SK-N-DZ (cell line): Measurements from ENCODE around the gene SCYGR4.
A peak's percentile ranks its signal among the peaks of the same experiment; 100 is the strongest.

Experiments used
- DNase-seq: peaks from one replicate; pipeline ENCODE4 v3.0.0-alpha.2; 2015; ENCODE audit warnings: low spot score

The SCYGR4 gene

DNA sequence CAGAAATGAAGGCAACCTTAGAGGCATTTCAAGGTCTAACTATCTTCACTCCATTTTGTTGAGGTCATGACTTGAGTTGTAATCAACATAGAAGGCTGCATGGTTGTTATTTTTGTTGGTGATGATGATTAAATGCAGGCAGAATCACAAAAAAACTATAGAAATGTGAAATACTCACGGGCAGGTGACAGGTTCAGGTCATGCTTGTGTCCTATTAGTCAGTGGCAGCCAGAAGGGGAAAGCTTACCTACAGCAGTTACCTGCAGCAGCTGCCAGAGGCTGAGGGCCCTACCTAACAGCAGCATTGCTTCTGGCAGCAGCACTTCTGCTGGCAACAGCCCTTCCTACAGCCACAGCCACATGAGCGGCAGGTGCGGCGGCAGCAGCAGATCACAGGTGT is 3.1 kb upstream of the SCYGR4 start:
- DNase-seq: no peak

DNA sequence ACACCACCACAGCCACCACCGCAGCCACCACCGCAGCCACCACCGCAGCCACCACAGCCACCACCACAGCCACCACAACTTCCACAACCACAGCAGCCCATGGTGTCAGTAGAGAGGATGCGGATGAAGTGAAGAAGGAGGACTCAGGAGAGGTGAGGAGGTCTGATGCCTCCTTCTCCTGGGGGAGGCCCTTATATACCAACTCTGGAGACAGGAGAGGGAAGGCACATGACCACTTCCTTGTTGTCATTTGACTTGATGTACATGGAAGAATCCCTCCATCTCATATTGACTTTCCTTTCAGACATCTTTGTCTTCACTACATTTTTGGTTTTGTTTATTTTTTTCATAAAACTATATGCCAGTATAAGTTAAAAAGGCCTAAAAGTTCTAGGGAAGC is 2.6 kb upstream of the SCYGR4 start, which contains the start of gene SCYGR3:
Gene SCYGR3, minus strand, starts transcription at position 101 of the 400 bp plus-strand sequence. Its CDS starts 0 bp downstream, at position 101.
- no peak for DNase-seq

DNA sequence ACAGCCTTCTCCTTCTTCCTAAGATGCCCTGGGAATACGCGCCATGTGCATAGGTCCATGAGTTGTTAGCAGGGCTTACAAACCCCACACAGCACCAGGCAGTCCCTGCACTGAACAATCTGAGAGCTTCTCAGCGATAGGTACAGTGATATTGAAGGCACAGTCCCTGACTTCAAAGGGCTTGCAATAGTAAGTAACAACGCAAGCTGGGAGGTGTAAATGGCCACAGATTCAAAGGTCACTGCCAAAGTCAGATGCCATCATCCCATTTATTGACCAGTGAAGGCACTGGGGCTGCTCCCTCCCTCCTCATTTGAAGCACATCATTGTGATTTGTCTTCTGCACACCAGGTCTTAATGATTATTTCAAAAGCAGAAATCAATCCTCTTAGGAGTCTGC is 2.1 kb upstream of the SCYGR4 start:
- DNase-seq: no peak

DNA sequence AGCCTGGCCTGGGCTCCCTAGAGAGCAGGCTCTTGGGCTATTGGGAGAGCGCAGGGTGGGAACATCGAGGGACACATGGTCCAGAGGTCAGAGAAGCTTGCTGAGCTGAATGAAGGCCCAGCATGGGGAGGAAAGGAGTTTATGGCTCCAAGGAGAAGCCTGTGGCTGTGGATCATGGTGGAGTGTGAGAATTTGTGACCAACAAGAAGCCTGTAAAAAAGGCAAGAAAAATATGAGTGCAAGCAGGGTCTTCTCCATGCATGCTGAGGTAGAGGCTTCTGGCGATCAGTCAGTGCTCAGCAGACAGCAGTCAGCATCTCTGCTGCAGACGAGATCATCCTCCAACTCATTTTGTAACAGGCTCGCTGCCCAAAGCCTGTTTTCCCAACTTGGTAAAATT is 1.4 kb upstream of the SCYGR4 start:
- no peak for DNase-seq

DNA sequence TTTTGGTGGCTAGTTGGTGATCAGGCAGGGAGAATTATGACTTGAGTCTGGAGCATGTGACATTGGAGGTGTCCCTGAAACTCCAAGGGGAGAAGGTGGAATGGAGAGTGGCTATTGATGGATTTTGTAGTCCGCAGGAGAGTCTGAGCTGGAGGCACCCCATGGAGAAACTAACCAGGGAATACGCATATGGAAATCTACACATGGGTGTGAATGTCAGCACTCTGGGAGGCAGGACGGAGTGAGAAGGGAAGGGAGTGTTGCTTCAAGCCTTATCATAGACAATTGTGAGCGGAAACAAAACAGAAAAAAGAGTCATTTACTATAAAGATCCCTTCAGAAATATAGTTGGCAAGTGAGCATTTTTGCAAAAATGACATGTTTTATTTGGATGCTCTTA is 667 bp upstream of the SCYGR4 start:
- DNase-seq: no peak

DNA sequence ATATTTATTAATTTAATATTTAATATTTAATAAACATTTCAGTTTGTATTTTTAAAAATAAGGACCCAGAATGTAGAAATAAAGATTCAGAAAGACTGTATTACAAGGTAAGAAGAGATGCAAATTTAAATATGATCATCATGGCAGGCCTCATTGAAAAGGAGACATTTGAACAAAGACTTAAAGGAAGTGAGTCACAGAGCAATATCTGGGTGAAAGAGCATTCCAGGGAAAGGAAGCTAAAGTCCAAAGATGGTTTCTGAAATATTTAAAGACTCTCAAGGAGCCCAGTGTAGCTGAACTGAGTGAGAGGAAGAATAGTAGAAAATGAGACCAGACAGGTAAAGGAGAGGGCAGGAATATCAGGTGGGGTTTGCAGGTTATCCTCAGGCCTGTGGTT is 5.9 kb downstream of the SCYGR4 start:
- DNase-seq: no peak

DNA sequence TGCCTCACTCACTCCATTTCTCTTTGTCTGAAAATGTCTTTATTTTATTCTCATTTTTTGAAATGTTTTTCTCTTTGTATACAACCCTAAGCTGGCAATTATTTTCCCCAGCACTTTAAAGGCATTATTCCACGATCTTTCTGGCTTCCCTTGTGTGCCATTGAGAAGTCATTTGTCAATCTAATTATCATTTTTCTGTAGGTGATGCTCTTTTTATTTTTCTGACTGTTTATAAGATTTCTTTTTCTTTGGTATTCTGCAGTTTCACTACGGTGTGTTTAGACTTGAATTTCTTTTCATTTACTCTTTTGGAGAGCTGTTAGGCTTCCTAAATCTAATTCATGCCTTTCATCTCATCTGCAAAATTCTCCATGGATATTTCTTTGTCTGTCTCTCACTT is 8.1 kb downstream of the SCYGR4 start:
- DNase-seq: no peak

DNA sequence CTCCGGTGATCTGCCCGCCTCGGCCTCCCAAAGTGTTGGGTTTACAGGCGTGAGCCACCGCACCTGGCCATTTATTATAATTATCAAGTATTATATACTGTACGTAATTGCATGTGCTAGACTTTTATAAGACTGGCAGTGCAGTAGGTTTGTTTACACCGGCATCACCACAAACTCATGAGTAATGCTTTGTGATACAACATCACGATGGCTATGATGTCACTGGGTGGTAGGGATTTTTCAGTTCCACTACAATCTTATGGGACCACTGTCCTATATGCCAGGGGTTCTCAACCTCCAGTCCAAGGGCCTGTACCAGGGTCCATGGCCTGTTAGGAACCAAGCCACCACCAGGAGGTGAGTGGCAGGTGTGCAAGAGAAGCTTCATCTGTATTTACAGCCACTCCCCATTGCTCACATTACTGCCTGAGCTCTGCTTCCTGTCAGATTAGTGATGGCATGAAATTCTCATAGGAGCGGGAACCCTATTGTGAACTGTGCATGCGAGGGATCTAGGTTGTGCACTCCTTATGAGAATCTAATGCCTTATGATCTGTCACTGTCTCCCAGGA is 9.4 kb downstream of the SCYGR4 start:
- no peak for DNase-seq

DNA sequence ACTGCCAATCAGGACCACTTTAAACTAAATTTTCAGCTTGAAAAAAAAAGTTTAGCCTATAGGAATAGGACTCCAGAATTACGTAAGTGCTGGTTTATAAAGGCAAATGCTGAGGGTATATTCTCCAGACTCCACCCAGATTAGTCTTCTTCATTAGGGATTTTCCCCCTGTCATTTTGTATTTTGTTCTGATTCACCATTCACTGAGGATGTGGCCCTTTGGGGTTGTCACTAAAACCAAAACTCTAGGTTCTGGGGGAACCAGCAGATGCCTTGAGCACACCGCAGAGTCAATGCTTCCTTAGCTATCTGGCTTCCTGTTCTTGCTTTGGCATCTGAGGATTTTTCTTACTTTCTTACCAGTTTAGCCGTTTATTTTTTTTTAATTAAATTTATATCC is 10.5 kb downstream of the SCYGR4 start:
- no peak for DNase-seq

DNA sequence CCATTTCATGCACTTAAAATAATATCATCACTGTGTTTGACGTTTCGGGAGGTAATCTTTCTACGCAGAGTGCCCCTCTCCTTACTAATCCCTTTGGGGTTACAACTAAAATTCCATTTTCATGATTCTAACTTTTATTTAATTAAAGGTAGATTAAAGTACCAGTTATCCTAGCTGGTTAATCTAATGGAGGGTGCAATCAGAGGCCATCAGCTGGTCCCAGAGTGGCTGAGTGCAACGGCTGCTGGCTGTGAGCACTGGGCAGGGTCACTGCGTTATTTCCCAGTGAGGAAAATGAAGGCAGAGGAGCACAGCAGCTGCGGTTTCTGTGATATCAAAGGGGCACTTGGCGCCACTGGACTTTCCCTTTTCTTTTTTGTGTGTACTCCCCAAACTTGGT is 12.1 kb downstream of the SCYGR4 start:
- peak; percentile 73 for DNase-seq

DNA sequence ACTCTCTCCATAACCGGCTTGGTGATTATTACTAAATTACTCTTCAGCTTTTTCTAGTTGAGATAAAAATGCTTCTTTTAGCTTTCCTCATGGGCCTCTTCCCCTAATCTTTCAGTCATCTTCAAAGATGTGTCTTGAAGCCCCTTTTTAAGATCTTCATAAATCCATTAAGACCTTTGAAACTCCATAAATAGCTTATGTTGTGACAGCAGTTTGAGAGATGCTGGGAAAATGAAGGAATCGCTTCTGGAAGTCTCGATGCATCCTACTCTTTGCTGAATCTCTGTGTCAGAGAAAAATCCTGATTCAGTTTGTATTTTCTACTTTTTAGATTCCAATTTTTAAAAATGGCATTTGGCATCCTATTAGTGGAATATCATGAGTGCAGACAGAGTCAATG is 13.0 kb downstream of the SCYGR4 start:
- DNase-seq: peak; percentile 7

DNA sequence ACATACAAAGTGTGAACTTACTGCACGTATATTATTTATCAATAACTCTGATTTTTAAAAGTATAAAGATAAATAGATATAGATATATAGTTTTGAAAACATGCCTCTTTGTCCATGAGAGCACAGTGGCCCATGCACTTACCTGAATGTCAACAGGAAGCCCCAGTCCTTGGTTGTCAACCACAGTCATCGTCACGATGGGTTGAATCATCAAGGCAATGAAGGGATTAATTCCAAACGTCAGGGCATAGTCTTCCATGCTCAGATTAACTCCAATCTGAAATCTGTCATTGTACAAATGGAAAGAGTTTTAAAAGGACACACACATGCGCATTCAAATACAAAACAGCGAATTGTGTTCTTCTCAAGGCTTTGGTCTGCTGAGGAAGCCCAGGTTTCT is 15.5 kb downstream of the SCYGR4 start:
- DNase-seq: no peak

DNA sequence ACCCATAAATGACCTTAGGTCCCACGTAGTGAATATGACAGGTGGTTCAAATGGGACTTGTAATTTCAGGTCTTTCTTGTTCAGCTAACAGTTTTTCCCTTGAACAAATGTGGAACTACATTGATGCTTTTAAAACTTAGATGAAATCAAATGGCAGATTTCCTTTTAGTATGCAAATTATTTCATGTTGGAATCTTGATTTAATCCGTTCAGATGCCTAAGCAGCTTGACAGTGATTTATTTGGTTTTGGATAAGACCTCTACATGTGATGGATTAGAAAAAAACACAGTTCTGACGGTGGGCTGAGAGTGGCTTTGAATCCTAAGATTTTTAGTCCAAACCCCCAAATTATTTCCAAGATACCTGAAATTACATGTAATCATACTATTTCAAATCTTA is 16.9 kb downstream of the SCYGR4 start:
- DNase-seq: no peak

DNA sequence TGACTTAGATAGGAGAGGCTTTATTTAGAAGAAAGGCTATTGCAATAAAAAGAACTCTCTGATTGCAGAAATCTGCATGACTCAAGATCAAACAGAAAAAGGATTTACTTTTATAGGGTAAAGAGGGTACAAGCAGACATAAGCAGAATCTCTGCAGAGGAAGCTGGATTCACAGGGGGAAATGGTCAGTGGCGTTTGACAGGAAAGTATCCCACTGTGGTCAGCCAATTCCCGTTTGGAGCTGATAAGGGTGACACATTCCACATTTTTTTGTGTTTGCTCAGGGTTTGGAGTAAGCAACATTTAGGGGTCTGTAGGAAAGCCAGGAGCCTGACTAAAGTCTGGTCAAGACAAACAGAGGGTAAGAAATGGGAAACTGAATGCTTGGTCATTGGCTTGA is 25.4 kb downstream of the SCYGR4 start:
- no peak for DNase-seq

DNA sequence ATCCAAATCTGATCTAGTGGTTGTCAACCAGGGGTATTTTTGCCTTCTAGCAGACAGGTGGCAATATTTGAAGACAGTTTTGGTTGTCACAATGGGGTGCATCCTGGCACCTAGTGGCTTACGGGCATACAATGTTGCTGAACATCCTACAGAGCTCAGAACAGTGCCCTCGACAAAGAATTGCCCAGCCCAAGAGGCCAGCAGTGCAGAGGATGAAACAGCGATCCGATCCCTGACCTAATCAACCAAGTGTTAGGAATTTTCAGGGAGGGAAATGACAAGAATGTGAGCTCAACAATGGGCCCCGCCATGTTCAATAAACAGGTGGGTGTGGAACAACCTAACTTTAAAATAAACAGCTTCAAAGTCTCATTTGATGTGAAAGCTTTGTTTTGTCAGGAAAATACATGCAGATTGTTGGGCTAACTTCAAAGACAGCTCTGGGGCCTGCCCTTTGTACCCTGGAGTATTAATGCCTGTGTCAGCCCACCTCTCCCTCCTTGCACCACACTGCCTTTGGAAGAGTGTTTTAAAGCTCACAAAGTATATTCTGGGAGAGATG is 26.8 kb downstream of the SCYGR4 start:
- DNase-seq: no peak

DNA sequence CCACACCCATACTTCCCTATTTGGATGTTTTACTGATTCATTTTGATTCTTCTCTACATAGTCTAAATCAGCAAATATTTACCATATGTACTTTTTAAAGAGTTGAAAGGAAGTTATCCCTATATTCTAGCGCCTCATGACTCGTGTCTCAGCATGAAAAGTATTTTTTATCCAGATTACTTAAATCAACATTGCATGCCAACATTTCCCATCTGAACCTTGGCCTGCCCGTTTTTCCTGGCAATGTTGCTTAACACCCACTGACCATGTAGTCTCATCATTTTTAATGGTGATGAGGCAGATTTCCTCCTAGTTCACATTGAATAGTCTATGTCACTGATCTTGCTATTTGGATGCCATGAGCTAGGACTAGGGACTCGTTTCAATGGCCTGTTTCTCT is 36.1 kb downstream of the SCYGR4 start:
- DNase-seq: no peak

DNA sequence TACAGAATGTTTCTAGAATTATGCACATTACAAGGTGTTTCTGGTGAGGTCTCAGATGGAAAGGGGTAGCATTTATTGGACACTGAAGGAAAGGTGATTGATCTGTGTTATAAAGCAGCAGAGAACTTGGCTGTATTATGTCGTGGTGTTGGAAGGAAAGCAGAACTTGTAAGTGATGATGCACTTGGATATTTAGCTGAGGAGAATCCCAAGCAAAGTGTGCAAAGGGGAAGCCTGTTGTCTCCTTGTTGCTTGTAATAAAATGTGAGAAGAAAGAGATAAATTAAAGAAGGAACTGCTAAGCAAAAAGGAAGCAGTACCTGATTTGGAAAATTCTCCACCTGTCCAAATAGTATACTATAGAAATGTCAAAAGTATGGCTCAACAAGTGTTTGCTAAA is 37.1 kb downstream of the SCYGR4 start:
- no peak for DNase-seq

DNA sequence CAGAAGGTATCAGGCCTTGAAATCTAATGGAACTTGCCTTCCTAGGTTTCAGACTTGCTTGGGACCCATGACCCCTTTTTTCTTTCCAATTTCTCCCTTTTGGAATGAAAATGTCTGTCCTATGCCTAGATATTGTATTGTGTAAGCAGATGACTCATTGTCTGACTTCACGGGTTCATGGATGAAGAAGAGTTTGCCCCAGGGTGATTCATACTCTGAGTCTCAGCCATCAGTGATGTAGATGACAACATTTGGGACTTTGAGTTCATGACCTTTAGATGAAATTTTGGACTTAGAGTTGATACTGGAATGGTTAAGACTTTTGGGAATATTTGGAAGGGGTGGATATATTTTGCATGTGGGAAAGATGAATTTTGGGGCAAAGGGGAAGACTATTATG is 38.2 kb downstream of the SCYGR4 start:
- no peak for DNase-seq

DNA sequence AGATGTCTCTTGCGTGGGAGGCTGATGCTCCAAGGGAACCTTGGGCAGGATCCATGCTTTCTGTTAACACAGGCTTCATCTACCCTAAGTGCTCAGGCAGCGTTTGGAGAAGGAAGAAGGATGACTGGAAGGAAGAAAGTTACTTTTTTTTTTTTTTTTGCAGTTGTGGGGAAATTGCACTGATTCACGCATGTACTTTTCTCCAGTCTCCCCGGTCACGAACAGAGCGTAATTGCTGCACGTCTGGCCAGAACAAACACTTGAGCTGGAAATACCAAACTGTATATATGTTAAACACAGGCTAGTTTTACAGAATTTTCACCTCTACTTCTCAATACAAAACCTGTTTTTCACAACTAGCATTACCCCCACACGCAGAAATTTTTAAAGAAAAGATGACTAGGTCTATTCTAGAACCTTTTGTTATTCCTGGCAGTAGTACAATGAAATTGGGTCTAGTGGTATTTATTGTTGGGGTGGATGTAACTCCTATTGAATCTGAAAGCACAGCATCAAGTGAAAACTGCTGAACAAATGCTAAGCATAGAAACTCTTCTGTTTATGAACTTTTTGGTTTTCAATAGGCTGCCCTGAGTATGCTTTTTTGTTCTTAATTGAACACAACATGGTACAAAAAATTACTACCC is 40.0 kb downstream of the SCYGR4 start:
- DNase-seq: no peak

DNA sequence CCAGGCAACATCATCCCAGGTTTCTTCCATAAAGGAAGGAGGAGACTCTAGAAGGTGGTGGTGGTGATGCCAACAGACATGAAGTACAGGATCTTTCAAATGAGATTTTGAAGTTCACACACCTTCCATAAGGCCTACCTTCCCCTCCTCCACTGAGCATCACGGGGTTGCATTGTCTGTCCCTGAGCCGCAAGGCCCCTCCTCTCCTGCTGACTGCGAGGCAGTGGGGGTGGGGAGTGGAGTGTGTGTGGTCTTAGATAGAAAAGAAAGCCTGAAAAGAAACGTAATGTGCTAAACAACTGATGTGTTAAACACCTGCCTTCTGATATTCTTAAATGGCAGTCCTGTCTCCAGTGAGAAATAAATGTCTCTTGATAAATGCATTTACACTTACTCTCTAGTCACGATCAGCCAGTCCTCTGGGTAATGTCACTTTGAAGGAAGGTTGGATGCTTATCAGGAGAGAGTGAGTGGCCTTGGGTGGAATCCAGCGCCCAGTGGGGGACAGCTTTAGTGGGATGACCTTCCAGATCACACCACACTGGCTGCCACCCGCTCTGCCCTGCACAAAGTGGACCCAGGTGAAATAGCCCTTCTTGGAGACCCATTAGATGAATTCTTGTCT is 43.8 kb downstream of the SCYGR4 start:
- DNase-seq: peak; percentile 87

DNA sequence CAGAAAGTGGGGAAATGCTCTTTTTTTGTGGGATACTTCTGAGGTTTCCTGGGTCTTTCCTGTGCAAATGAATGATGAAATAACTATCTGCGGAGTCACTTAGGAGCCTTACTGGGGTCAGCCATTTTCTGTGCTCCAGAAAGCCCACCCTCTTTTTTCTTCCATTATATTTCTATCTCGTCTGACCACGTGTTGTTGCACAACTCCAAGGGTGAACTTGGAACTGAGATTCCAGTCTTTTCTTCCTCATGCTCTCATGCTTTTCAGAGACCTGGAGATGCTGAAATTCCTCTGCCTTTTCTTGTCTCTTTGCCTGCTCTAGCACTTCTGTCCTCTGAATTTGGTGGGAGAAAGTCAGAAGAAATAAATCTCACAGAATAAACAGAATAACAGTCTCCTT is 44.5 kb downstream of the SCYGR4 start:
- no peak for DNase-seq

DNA sequence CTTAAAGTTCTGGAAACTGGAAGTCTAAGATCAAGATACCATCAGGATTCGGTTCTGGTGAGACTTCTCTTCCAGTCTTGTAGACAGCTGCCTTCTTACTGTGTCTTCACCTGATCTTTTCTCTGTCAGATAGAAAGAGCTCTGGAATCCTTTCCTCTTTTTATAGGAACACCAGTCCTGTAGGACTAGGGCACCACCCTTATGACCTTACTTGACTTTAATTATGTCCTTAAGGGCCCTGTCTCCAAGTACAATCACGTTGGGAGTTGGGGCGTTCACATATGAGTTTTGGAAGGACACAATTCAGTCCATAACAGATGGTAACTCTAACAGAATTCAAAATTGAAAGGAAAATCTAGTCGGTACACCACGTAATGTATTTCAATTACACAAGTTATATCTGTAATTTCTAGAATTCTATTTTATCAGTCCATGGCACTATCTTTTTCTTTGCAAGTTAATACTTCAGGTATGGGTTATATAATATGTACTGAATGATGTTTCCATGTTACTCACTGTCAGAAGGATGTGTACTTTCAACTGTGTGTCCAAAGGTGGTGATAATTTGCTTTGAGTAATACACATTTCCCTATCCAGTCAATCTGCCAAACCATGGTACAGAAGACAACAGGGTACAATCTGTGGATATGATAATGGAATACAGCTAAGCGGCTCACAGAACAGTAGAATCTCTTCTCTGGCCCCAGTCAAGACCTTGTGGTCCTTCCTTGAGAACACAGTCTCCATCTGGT is 48.1 kb downstream of the SCYGR4 start:
- DNase-seq: no peak
